ENCODE measurements around the gene PSD4.

DNA sequence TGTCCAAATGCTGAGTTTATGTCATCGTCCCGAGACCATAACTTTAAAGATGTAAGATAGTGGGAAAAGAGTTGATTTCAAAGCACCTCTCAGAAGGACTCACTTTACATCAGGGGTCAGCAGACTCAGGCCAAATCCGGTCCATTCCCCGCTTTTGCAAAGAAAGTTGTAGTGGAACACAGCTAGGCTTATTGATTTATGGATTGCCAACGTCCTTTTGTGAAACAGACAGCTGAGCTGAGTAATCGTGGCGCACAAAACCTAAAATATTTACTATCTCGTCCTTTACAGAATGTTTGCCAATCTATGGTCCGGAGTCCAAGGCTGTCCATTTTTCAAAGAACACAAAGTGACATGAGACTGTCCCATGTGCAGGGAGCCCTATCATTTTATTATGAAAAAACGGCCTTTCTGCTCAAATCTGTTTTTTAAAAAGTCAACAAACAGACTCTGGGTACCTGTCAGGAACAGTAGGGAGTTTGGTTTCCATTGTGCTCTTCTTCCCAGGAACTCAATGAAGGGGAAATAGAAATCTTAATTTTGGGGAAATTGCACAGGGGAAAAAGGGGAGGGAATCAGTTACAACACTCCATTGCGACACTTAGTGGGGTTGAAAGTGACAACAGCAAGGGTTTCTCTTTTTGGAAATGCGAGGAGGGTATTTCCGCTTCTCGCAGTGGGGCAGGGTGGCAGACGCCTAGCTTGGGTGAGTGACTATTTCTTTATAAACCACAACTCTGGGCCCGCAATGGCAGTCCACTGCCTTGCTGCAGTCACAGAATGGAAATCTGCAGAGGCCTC is 46.7 kb upstream of the PSD4 start, which contains the start of gene IL1RN:
- TF ChIP-seq, protein P1, sequence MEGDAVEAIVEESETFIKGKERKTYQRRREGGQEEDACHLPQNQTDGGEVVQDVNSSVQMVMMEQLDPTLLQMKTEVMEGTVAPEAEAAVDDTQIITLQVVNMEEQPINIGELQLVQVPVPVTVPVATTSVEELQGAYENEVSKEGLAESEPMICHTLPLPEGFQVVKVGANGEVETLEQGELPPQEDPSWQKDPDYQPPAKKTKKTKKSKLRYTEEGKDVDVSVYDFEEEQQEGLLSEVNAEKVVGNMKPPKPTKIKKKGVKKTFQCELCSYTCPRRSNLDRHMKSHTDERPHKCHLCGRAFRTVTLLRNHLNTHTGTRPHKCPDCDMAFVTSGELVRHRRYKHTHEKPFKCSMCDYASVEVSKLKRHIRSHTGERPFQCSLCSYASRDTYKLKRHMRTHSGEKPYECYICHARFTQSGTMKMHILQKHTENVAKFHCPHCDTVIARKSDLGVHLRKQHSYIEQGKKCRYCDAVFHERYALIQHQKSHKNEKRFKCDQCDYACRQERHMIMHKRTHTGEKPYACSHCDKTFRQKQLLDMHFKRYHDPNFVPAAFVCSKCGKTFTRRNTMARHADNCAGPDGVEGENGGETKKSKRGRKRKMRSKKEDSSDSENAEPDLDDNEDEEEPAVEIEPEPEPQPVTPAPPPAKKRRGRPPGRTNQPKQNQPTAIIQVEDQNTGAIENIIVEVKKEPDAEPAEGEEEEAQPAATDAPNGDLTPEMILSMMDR (conservative IDR thresholded peaks at IDR 0.05; ENCODE audit: low read depth, low read length), result no peak
- TF ChIP-seq POLR2A (IDR thresholded peaks at IDR 0.05; ENCODE audit: low read depth, low read length) (no peak), MAZ (IDR thresholded peaks at IDR 0.05; ENCODE audit: borderline replicate concordance, low read depth, low read length) (no peak), BHLHE40 (IDR thresholded peaks at IDR 0.05; ENCODE audit: low read depth, low read length) (no peak), RFX5 (IDR thresholded peaks at IDR 0.05; ENCODE audit: low read depth, low read length) (no peak), MAFK (IDR thresholded peaks at IDR 0.05; ENCODE audit: low read depth, low read length) (no peak), CEBPB (IDR thresholded peaks at IDR 0.05; ENCODE audit: low read depth, low read length) (no peak), MXI1 (IDR thresholded peaks at IDR 0.05; ENCODE audit: borderline replicate concordance, low read depth, low read length) (no peak), RAD21 (IDR thresholded peaks at IDR 0.05; ENCODE audit: low read length) (no peak)
- TF ChIP-seq, protein P2, sequence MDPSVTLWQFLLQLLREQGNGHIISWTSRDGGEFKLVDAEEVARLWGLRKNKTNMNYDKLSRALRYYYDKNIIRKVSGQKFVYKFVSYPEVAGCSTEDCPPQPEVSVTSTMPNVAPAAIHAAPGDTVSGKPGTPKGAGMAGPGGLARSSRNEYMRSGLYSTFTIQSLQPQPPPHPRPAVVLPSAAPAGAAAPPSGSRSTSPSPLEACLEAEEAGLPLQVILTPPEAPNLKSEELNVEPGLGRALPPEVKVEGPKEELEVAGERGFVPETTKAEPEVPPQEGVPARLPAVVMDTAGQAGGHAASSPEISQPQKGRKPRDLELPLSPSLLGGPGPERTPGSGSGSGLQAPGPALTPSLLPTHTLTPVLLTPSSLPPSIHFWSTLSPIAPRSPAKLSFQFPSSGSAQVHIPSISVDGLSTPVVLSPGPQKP (IDR thresholded peaks at IDR 0.05; ENCODE audit: borderline replicate concordance, low read depth, low read length), result no peak
